GM06990 (cell line): ENCODE measurements around the gene VOPP1.

Source experiments
- DNase-seq: peaks from one replicate; pipeline ENCODE4 v3.0.0-alpha.2; 2011; ENCODE audit not compliant: insufficient read length; ENCODE audit errors: extremely low read depth
- H3K27me3 ChIP-seq: replicated peaks from 2 replicates; pipeline ENCODE4 v1.6.0; 2011; ENCODE audit warnings: low read length; ENCODE audit not compliant: control insufficient read depth, insufficient read depth
- H3K36me3 ChIP-seq: 2 replicates; pipeline ENCODE4 v1.5.1; 2011; ENCODE audit warnings: low read length; ENCODE audit not compliant: control insufficient read depth, insufficient read depth
- H3K4me3 ChIP-seq: replicated peaks from 2 replicates; pipeline ENCODE4 v1.5.1; 2011; ENCODE audit warnings: low read depth, mild to moderate bottlenecking, control low read depth, low read length
- TF ChIP-seq, protein P1 (sequence below): IDR thresholded peaks from 2 replicates; pipeline ENCODE4 v1.5.1; 2011; ENCODE audit warnings: low read length, control low read depth, mild to moderate bottlenecking, inconsistent platforms; ENCODE audit not compliant: insufficient read depth, poor library complexity, severe bottlenecking

Gene VOPP1

DNA sequence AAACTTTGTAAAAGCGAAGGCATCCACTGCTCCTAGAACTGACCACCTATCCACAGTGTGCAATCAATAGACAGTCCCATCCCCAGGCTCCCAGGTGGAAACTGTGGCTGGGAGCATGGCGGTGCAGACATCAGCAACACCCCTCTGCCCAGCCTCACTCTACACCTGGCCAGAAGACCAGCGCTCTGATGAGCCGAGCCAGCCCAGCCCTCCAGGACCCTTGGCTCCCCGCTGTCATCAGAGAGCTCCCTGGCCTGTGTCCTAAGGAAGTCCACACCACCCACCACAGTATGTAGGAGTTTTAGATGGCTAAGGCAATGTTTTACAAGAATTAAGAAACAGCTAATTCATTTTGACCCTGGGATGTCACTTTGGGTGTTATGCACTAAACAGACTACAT, 81.0 kb downstream of the VOPP1 start:
- TF ChIP-seq, protein P1, sequence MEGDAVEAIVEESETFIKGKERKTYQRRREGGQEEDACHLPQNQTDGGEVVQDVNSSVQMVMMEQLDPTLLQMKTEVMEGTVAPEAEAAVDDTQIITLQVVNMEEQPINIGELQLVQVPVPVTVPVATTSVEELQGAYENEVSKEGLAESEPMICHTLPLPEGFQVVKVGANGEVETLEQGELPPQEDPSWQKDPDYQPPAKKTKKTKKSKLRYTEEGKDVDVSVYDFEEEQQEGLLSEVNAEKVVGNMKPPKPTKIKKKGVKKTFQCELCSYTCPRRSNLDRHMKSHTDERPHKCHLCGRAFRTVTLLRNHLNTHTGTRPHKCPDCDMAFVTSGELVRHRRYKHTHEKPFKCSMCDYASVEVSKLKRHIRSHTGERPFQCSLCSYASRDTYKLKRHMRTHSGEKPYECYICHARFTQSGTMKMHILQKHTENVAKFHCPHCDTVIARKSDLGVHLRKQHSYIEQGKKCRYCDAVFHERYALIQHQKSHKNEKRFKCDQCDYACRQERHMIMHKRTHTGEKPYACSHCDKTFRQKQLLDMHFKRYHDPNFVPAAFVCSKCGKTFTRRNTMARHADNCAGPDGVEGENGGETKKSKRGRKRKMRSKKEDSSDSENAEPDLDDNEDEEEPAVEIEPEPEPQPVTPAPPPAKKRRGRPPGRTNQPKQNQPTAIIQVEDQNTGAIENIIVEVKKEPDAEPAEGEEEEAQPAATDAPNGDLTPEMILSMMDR, result no peak
- DNase-seq, result no peak
- H3K4me3 ChIP-seq, result no peak overlapping the region
- no peaks in the 10 kb centered on the region for H3K27me3 ChIP-seq
- peaks cover 62% of the 10 kb centered on the region for H3K36me3 ChIP-seq

DNA sequence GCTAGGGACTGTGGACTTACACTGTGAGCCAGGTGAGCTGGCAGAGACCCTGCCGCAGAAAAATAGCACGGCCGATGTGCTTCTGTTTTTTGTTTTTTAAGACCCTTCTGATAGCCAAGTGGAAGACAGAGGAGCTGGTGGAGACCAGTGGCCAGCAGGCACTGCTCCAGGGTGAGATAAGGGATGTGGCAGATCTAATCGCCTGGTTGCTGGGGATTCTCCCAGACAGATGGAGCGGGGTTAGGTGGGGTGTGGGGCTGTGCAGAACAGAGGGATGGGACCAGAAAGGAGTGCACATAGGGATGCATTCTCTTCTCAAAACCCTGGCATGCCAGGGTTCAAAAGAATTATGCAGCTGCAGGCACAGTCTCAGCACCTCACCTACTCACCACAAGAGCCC, 82.2 kb downstream of the VOPP1 start:
- TF ChIP-seq, protein P1, result no peak
- no peaks in the 10 kb centered on the region for H3K27me3 ChIP-seq
- DNase-seq, result no peak
- H3K36me3 ChIP-seq, result peaks cover 57% of the 10 kb centered on the region
- no peak overlapping the region for H3K4me3 ChIP-seq

GRCh38 chr7:55489552-55489951, 82.8 kb downstream of the VOPP1 start:
- Histone ChIP-seq H3K4me3 (no peak overlapping the region), H3K27me3 (no peaks in the 10 kb centered on the region), H3K36me3 (peaks cover 58% of the 10 kb centered on the region)
- DNase-seq, result no peak
- TF ChIP-seq, protein P1, result no peak

DNA sequence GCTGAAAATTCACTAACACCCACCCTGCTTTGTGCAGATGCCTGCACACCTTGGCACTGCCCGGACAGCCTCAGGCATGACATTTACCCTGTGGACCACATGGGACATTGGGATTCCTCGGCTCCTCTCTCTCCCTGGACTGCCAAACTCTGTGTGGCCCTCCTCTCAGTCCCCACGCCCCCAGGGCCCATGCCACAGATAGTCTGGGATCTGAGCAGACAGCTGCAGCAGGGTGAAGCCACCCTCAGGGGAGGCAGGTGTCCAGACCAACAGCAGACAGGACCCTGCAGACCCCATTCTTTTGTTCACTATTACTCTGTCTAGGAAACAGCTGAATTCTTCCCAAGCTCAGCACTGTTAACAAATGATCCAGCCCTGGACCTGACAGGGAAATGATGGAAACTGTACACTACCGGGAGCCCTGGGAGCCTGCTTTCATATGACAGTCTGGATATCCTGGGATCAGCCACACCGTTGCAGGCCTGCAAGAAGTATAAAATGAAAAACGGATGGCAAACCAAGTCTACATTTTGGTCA, 83.4 kb downstream of the VOPP1 start:
- no peak for DNase-seq
- H3K27me3 ChIP-seq, result no peaks in the 10 kb centered on the region
- peaks cover 56% of the 10 kb centered on the region for H3K36me3 ChIP-seq
- TF ChIP-seq, protein P1, result no peak
- no peak overlapping the region for H3K4me3 ChIP-seq

- Histone ChIP-seq H3K4me3 (no peak overlapping the region), H3K27me3 (no peaks in the 10 kb centered on the region), H3K36me3 (peaks cover 55% of the 10 kb centered on the region)
- TF ChIP-seq, protein P1, result no peak
- no peak for DNase-seq
Observed at GRCh38 chr7:55488216-55488615, 84.1 kb downstream of the VOPP1 start.

DNA sequence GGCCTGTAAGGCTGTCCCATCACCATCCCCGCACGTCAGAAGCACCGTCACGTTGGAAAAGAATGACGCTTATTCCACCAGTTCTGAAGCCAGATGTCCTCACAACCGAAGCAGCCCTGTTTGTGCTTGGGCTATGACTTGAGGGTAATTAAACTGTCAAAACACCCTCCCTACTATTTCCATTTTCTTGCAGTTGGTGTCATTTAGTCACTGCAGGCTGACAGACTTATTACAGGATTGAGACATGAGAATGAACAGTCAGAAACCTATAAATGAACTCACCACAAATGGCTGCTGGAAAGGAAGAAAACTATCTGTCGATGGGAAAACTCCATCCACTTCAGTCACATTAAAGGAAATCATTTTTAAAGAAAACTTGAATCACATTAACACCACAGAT, 85.3 kb downstream of the VOPP1 start:
- TF ChIP-seq, protein P1, result no peak
- Histone ChIP-seq H3K36me3 (peaks cover 51% of the 10 kb centered on the region), H3K4me3 (no peak overlapping the region), H3K27me3 (no peaks in the 10 kb centered on the region)
- no peak for DNase-seq
